ENCODE measurements around the gene CPNE5. TPM values are rescaled to one million over a fixed set of nuclear protein-coding genes. Genes with fewer than 3 reads are reported as not detected.

Gene CPNE5
- total RNA-seq, 1 donor from 2014 or later, result 0.72 TPM

- H3K27ac Mint-ChIP-seq, result no peak overlapping the region
- no peaks in the 10 kb centered on the region for H3K9me3 Mint-ChIP-seq
Observed at GRCh38 chr6:36783603-36784375, 55.5 kb downstream of the CPNE5 start.

GRCh38 chr6:36781669-36782068, 57.6 kb downstream of the CPNE5 start:
- Mint-ChIP-seq H3K9me3 (no peaks in the 10 kb centered on the region), H3K27ac (peak overlapping the region; percentile 38), H3K4me3 (no peak overlapping the region), H3K36me3 (no peaks in the 10 kb centered on the region), H3K4me1 (ENCODE audit: unreplicated experiment) (peaks cover 34% of the 10 kb centered on the region), H3K27me3 (peaks cover 12% of the 10 kb centered on the region)
- TF ChIP-seq CTCF (conservative IDR thresholded peaks at IDR 0.05), result no peak
- DNase-seq (ENCODE audit: extremely low spot score, unreplicated experiment), result no peak

More at GRCh38 chr6:36783603-36784375, 55.5 kb downstream of the CPNE5 start:
- Mint-ChIP-seq H3K27me3 (peaks cover 1% of the 10 kb centered on the region), H3K36me3 (no peaks in the 10 kb centered on the region), H3K4me1 (ENCODE audit: unreplicated experiment) (peaks cover 19% of the 10 kb centered on the region), H3K4me3 (no peak overlapping the region)
- TF ChIP-seq CTCF (conservative IDR thresholded peaks at IDR 0.05), result no peak
- DNase-seq (ENCODE audit: extremely low spot score, unreplicated experiment), result no peak

- no peak for DNase-seq (ENCODE audit: extremely low spot score, unreplicated experiment)
- H3K4me1 Mint-ChIP-seq (ENCODE audit: unreplicated experiment), result peaks cover 35% of the 10 kb centered on the region
Observed at GRCh38 chr6:36780442-36781177, 58.6 kb downstream of the CPNE5 start.

GRCh38 chr6:36779227-36779626, 60.0 kb downstream of the CPNE5 start:
- DNase-seq (ENCODE audit: extremely low spot score, unreplicated experiment), result no peak
- H3K27ac Mint-ChIP-seq, result no peak overlapping the region
- TF ChIP-seq CTCF (conservative IDR thresholded peaks at IDR 0.05), result no peak
- no peak overlapping the region for H3K4me3 Mint-ChIP-seq
- no peaks in the 10 kb centered on the region for H3K36me3 Mint-ChIP-seq
- peaks cover 23% of the 10 kb centered on the region for H3K27me3 Mint-ChIP-seq
- peaks cover 34% of the 10 kb centered on the region for H3K4me1 Mint-ChIP-seq (ENCODE audit: unreplicated experiment)
- H3K9me3 Mint-ChIP-seq, result no peaks in the 10 kb centered on the region

More at GRCh38 chr6:36780442-36781177, 58.6 kb downstream of the CPNE5 start:
- peak overlapping the region; percentile 1 for H3K4me3 Mint-ChIP-seq
- no peak for TF ChIP-seq CTCF (conservative IDR thresholded peaks at IDR 0.05)
- no peaks in the 10 kb centered on the region for H3K9me3 Mint-ChIP-seq
- peak overlapping the region; percentile 46 for H3K27ac Mint-ChIP-seq
- peaks cover 14% of the 10 kb centered on the region for H3K27me3 Mint-ChIP-seq
- H3K36me3 Mint-ChIP-seq, result no peaks in the 10 kb centered on the region

GRCh38 chr6:36777801-36778200, 61.4 kb downstream of the CPNE5 start:
- Mint-ChIP-seq H3K4me3 (peak overlapping the region; percentile 69), H3K36me3 (no peaks in the 10 kb centered on the region), H3K4me1 (ENCODE audit: unreplicated experiment) (peaks cover 29% of the 10 kb centered on the region), H3K27ac (peak overlapping the region; percentile 73), H3K9me3 (no peaks in the 10 kb centered on the region), H3K27me3 (peaks cover 26% of the 10 kb centered on the region)
- no peak for DNase-seq (ENCODE audit: extremely low spot score, unreplicated experiment)
- TF ChIP-seq CTCF (conservative IDR thresholded peaks at IDR 0.05), result no peak
